HG02970 (cell line): ENCODE results near the gene GALNT2.

ENCODE experiments used
- ATAC-seq: cut with Tn5 transposase; IDR thresholded peaks from one replicate; pipeline ENCODE4 v1.9.1; 2021; ENCODE audit warnings: mild to moderate bottlenecking, moderate library complexity, moderate number of reproducible peaks; ENCODE audit not compliant: unreplicated experiment, low FRiP score

The GALNT2 gene

DNA sequence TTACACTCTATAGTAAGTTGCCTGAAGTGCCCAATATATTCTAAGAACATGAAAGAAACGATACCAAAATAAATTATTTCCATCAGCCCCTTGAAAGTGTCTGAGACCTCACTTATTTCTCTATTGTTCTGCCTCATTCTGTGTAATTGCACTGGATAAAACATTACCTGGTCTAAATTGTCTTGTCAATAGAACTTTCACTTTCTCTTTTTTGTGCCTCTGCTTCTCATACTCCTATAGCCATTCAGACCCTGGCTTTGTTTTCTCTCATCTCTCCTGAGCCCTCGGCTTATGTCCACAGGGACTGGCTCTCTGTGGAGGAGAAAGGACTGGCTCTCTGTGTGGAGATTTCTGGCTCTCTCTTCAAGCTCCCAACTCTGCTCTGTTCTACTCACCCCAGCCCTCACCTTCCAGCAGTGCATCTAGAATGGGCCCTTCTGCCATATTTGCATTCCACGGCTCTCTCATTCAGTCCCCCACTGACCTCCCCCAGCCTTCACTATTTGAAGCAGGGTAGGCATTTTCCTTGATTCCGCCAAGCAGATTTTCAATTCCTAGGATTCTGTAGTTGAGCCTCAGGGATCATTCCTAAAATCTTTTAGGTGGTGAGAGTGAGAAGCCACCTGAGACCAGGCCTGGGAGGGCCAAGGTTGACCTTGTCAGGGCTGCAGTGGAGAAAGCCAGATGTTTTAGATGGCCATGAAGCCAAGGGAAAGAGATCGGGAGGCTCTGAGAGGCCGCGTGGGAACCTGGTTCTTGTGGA is 15.9 kb upstream of the GALNT2 start:
- no peak for ATAC-seq

DNA sequence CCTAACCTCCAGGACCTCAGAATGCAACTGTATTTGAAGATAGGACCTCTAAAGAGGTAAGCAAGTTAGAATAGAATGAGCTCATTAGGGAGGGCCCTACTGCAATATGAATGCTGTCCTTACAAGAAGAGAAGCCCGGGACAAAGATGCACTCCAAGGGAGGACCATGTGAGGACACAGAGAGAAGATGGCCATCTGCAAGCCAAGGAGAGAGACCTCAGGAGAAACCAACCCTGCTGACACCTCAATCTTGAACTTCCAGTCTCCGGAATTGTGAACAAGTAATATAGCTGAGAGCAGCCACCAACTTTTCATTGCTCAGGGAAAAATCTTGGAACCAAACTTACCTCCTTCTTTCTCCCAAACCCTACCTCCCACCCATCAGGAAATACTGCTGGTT is 15.0 kb upstream of the GALNT2 start:
- ATAC-seq, result no peak

DNA sequence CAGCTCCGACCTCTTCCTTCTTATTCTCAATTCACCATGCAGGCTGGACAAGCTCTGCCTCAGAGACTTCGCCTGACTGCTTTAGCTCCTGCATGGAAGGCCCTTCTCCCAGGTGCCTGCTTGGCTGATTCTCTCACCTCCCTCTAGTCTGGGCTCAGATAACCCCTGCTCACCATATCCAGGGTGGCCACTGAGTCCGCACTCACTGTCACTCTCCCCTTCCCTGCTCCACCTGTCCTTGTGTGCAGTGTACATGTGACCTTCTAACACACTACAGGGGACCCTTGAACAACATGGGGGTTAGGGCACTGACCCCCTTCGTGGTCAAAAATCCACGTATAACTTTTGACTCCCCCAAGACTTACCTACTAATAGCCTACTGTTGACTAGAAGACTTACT is 14.4 kb upstream of the GALNT2 start:
- ATAC-seq, result no peak

- no peak for ATAC-seq
These were observed 12.8 kb upstream of the GALNT2 start for GRCh38 chr1:230054092-230054749.

GRCh38 chr1:230056098-230056497 is 10.9 kb upstream of the GALNT2 start:
- no peak for ATAC-seq

- ATAC-seq, result no peak
These were observed 9.9 kb upstream of the GALNT2 start for GRCh38 chr1:230057100-230057499.

DNA sequence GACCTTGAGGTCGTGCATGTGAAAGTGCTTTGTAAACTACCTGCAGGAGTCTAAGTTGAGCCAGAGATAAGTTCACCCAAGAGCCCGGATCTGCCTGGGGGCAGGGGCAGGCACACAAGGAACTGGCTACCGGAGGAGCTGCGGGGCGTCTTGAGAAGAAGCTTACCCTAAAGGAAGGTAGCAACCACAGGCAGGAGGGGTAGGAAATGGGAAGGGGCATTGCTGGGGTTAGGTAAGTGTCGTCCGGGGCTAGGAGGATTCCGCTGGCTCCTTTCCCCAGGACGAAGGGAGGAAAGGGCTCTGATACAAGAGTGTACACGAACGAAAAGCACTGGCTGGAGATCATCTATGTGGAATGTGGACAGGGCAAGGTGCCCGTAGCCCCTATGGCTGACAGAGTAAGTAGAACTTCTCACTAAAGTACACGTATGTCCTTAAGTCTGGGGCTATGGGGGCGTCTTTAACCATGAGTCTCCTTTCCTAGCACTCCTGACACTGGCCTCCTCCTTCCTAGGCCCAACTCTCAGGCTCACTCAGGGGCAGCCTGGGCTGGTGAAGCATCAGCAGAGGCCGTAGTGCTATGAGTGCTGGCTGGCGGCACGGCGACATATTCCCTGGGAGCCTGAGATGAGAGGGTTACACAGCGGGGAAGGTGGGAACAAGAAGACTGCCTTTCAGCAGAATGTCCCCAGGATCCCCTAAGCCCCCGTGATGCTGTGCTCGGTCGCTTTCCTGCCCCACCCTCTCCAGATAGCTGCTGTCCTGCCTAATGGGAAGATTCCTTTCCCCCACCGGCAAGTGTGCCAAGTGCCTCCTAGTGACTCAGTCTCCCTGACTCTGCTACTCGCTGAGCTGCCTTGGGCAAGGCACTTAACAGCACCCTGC is 9.1 kb upstream of the GALNT2 start:
- ATAC-seq, result no peak

GRCh38 chr1:230058626-230059025 is 8.4 kb upstream of the GALNT2 start:
- ATAC-seq, result no peak

DNA sequence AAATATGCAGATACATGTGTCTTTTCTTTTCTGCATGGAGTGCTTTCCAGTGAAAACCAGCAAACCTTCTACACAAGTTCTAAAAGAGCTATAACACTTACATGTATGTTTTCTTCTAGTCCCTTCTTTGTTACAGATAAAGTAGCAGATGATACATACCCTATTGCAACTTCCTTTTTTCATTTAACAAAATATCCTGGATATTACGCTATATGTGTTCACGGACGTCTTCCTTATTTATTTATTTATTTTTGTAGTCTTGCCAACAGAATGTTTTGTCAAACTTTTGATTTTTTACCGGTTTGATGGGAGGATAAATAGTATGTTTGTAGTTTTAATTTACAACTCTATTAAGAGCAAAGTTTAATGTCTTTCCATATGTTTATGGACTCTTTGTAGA is 5.2 kb upstream of the GALNT2 start:
- no peak for ATAC-seq

GRCh38 chr1:230062521-230062920 is 4.5 kb upstream of the GALNT2 start:
- no peak for ATAC-seq

DNA sequence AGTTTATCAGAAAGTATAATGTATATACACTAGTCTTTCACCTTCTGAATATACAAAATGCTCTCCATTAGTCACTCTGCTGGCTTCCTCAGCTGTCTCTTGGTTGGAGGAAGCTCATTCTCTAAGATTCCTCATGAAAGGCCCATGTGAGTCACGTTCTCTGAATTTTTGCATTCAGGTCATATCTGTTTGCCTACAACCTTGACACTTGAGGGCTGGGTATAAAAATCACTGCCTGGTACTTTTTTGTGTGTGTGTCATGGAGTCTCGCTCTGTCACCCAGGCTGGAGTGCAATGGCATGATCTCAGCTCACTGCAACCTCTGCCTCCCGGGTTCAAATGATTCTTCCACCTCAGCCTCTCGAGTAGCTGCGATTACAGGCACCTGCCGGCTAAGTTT is 2.8 kb upstream of the GALNT2 start:
- ATAC-seq, result no peak

- no peak for ATAC-seq
These were observed 1.9 kb upstream of the GALNT2 start for GRCh38 chr1:230065161-230065560.

DNA sequence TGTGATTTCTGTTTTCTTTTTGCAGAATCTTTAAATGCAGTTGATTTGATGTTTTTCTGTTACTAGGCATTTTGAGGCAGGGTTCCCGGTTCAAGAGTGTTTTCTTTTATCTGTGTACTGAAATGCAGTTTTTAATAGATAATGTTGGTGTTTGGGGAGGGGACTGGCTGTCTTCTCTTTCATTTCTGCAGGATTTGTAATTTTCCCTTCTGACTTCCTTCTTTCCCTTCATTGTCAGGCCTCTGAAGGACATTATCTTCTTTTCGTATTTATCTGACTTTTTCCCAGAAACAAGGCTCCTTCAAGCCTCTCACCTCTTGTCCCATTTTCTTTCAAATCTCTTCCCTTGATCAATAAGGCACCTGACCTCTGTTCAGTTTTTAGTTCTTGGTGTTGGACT is 1.5 kb upstream of the GALNT2 start:
- ATAC-seq, result no peak

DNA sequence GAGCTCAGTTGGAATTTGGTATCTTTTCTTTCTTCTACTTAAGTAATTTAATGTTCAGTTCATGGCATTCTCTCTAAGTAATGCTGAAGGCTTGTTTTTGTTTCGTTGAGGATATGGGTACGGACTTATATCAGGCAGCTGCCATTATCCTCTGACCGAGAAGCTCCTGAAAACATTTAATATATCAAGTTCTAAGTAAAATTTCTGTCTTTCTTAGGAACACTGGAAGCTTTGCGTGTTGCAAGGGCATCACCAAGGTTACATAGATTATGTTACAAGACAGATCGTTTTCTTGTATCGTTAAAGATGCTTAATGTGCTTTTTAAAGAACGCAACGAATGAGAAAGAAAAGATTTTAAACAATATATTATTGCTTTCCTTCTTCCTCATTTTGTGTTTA is 1.0 kb upstream of the GALNT2 start:
- no peak for ATAC-seq

DNA sequence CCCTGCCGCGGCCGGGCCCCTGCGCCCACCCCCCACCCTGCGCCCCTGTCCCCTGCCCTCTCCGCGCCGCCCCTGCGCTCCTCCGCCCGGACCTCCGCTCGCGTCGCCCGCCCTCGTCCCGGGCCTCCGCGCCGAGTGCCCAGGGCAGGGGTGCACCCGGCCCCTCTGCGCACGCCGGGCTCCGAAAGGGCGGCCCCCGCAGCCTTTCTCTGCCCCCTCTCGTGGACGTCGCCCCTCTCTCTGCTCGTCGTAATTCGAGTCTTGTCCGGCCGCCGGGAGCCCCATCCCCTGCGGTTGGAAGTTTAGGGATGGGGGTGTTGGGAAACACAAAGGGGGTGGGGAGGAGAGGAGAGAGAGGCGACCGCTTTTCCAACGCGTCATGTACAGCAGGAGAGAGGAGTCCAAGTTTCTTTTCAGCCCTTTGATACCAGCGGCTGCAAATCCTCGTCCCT is 407 bp downstream of the GALNT2 start:
- no peak for ATAC-seq

- ATAC-seq, result no peak
These were observed 1.0 kb downstream of the GALNT2 start for GRCh38 chr1:230067871-230068620.

DNA sequence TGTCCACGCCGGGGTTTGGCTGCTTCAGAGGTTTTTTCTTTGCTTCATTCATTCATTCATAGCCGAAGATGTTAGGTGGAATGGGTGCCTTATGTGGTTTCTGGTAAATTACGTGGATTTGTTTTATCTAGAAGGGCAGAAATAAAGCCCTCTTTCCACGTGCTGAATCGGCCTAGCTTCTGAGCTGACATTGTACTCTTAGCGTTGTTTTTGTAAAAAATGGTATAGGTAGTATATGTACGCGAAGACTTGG is 1.5 kb downstream of the GALNT2 start:
- ATAC-seq, result no peak

DNA sequence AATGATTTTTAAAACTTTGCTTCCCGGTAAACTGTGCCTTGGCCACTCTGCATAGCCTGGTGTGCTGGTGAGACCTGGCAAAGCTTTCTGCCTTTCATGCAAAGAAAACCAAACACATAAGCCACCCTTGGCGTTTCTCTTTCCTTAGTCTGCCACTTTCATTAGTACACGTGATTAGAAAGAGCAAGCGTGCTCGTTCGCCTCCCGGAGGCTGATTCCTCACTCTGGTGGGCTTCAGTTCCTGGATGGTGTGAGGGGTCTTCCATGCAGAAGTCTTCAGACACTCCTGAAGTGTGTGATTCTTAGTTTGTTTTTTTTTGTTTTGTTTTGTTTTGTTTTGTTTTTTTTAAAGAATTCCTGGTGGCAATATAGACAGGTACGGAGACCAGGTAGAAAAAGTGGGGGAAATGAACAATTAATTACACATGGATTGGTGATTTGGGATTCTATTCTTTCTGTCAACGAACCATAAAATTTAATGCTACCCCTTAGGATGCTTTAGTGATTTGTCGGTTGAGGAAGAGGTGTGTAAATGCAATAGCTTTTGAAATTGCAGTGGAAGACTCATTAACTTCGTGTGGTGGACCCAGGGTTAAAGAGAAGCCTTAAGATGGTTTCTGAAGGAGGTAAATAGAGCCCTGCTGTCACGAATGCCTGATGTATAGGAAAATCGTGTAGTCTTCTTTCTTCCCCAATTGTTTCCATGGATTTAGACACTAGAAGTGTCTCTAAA is 2.1 kb downstream of the GALNT2 start:
- no peak for ATAC-seq

DNA sequence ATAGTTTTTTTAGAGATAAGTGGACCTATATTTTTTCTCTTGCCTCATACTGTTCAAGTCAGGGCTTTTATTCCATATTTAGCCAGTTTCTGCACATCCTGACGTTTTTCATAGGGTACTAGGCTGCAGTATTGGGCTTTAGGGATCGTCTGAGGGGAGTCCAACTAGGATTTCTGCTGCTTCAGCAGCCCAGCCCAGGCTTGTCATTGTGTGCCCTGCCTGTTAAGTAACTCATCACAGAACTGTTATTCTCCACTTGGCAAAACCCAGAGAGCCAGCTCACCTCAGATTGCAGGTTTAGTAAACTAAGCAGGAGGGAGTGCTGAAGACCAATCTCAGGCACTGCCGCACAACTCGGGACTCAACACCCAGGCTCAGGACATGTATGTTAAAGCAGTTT is 2.8 kb downstream of the GALNT2 start:
- no peak for ATAC-seq
